PC-3 (cell line): Measurements from ENCODE around the gene ZNF341.

Source experiments
- CTCF ChIP-seq: fragments of 300-600 bp; sonication (generic); conservative IDR thresholded peaks from 2 replicates; pipeline ENCODE4 v1.5.1; 2017; ENCODE audit warnings: antibody characterized with exemption, low read depth, mild to moderate bottlenecking, low read length
- EZH2 ChIP-seq: fragments of 300-600 bp; sonication (generic); IDR thresholded peaks from one replicate; pipeline ENCODE4 v1.6.1; 2017; ENCODE audit warnings: antibody characterized with exemption, mild to moderate bottlenecking, low read length; ENCODE audit not compliant: unreplicated experiment
- EZH2phosphoT487 ChIP-seq: fragments of 300-600 bp; sonication (generic); IDR thresholded peaks from 2 replicates; pipeline ENCODE4 v1.6.1; 2018; ENCODE audit warnings: mild to moderate bottlenecking, antibody characterized with exemption, low read length, borderline replicate concordance

GRCh38 chr20:33701629-33702450 lies 30.0 kb upstream of the ZNF341 start:
- TF ChIP-seq CTCF (no peak), EZH2phosphoT487 (no peak), EZH2 (no peak)
